Heart left ventricle (tissue), 16 donors: Measurements from ENCODE around the gene TMEM250. TPM values are rescaled to one million over a fixed set of nuclear protein-coding genes. Genes with fewer than 3 reads are reported as not detected.

ENCODE experiments used
- ATAC-seq, 4 donors: fragments of 200-7000 bp; cut with Tn5 transposase; one replicate each; pipeline ENCODE4 v1.9.1; 2020 to 2022; ENCODE audit warnings: moderate library complexity in 4 of 4, mild to moderate bottlenecking in 3 of 4, moderate number of reproducible peaks in 1 of 4
- DNase-seq, 5 donors: peaks; one replicate each; pipeline ENCODE4 v3.0.0-alpha.2; 2020
- H3K27ac ChIP-seq, 12 donors: fragments of 200-600 bp; sonication (generic) in 4 of 12; one replicate each; pipeline versions ENCODE4 v1.5.0 to v1.8.0; 2016 to 2022; ENCODE audit warnings: mild to moderate bottlenecking in 2 of 12
- H3K27me3 ChIP-seq, 9 donors: fragments of 200-600 bp; sonication (generic) in 2 of 9; one replicate each; pipeline versions ENCODE4 v1.5.1 to v1.8.0; 2016 to 2022; ENCODE audit warnings: mild to moderate bottlenecking in 3 of 9
- H3K36me3 ChIP-seq, 9 donors: fragments of 200-600 bp; sonication (generic) in 2 of 9; one replicate each; pipeline versions ENCODE4 v1.5.0 to v1.8.0; 2018 to 2022; ENCODE audit warnings: mild to moderate bottlenecking in 2 of 9
- H3K4me1 ChIP-seq, 12 donors: fragments of 200-600 bp; sonication (generic) in 4 of 12; one replicate each; pipeline versions ENCODE4 v1.5.0 to v1.8.0; 2016 to 2022; ENCODE audit warnings: mild to moderate bottlenecking in 3 of 12
- H3K4me3 ChIP-seq, 12 donors: fragments of 200-600 bp; sonication (generic) in 4 of 12; one replicate each; pipeline versions ENCODE4 v1.5.0 to v1.8.0; 2017 to 2022; ENCODE audit warnings: mild to moderate bottlenecking in 9 of 12, moderate library complexity in 4 of 12
- H3K9me3 ChIP-seq, 12 donors: fragments of 200-600 bp; sonication (generic) in 4 of 12; one replicate each; pipeline versions ENCODE4 v1.5.0 to v1.8.0; 2016 to 2022; ENCODE audit warnings: mild to moderate bottlenecking in 1 of 12
- POLR2A ChIP-seq, 2 donors: fragments of 450-650 bp; IDR thresholded peaks; one replicate each; pipeline ENCODE4 v1.6.1; 2017; ENCODE audit warnings: antibody characterized with exemption in 2 of 2, mild to moderate bottlenecking in 2 of 2, moderate library complexity in 2 of 2
- WGBS, 4 donors: extraction: QIAGEN DNeasy Blood & Tissue Kit in 2 of 4; methylation state at CpG; one replicate each; pipeline versions ENCODE4 v1.1.5 to v1.1.7; 2013 to 2018; 5-methylcytosine and 5-hydroxymethylcytosine counted together
- intact Hi-C, 10 donors: fragments of 100-400 bp; cut with DNase I; formaldehyde crosslinking; loops; one replicate each; pipeline versions ENCODE4 v1.11.1 to v1.14.2; 2022
- polyA plus RNA-seq, 2 donors: library from polyadenylated mRNA; stranded (reverse); fragments of 200-250 nt; gene quantifications; one replicate each; pipeline ENCODE4 v1.2.3, GENCODE V29; 2013
- total RNA-seq, 9 donors: library from RNA; depleted of rRNA in 2 of 9; stranded (reverse); fragments of >200 nt in 2 of 9; fragmentation: NEBNext Ultra II Directional in 3 of 9; extraction: Animal tissue kit (Norgen Biotek cat#: 25700) in 3 of 9; gene quantifications; one replicate each; pipeline versions ENCODE4 v1.1.0 to v1.2.4, GENCODE V29; 2016 to 2023
- TF ChIP-seq, protein P1 (sequence below), 12 donors: fragments of 200-600 bp; sonication (generic) in 4 of 12; IDR thresholded peaks; one replicate each; pipeline versions ENCODE4 v1.5.0 to v1.8.0; 2018 to 2022; ENCODE audit warnings: antibody characterized with exemption in 12 of 12, mild to moderate bottlenecking in 5 of 12
- donor health status: ischemic (EF 13 %, LVEDD 7.1; RV severe dilation, severe dysfunction).
- donor health status: healthy with polysubstance abuse.
- donor health status: DM: no; HTN: yes; CAD: no.
- donor health status: DM: no; HTN: no; CAD: no.
- donor health status: ischemic (EF 25% LVEDD 6.9; RV normal size, moderate dysfunction).
- donor health status: ischemic (EF 25% LVEDD 5.7; RV mildly dilated, moderate dysfunction).
- donor health status: healthy.
- donor health status: DM: yes; HTN: yes; CAD: no.
- donor health status: ischemic (EF 35%, LVEDD 5.7; RV mildly dilated, moderate dysfunction).
- donor health status: nonischemic (EF 11% LVEDD 7.7; RV severe dilation, severe dysfunction).
- donor health status: DM: yes; HTN: yes; CAD: no.
- donor health status: PGD.
- donor health status: ischemic (EF 29% LVEDD 5.4; RV normal size, mild dysfunction).
- donor health status: nonischemic (EF 23%, LVEDD 6.1; RV moderate dilation, normal function).

Gene TMEM250
- total and polyA plus RNA-seq, 11 donors, result 11.6 to 37.0 (median 19.9) TPM

DNA sequence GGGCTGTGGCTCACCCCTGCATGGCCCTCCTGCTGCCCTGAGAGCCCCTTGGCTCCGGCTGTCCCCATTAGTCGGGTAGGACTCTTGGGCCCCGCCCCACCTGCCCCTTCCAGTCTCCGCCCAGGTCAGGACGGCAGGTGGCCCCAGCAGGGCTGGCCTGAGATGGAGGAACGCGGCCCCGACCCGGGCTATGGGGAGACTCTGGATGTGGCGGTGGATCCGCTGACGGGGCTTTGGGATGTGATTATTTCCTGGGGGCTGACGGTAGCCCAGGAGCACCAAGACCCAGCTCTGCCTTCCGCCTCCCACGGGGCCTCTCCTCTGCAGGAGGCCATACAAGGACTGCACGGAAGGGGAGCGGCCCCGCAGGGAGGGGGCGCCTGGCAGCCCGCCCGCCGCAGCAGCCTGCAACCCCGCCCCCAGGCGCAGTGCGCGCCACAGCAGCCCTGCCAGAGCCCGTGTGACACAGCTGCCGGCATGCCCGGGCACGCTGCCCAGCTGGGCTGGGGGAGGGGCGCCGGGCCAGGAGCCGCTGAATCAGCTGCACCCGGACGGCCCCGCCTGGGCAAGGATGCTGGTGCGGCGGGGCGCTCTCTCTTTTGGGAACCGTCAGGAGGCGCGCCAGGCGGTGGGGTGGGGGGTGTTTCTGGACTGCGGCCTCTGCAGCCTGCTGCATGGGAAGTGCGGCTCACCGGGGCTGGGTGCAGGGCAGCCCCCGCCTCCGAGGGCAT is 9.2 kb downstream of the TMEM250 start:
- peak; percentile 91 to 97 (median 95) for DNase-seq
- Histone ChIP-seq H3K27ac (peak overlapping the region in 11 of 12 donors; percentile 73 to 92 (median 81)), H3K4me3 (peak overlapping the region in 11 of 12 donors; percentile 9 to 59 (median 41)), H3K9me3 (no peaks in the 10 kb centered on the region), H3K27me3 (no peaks in the 10 kb centered on the region), H3K36me3 (peaks cover 0 to 4% (median 0%) of the 10 kb centered on the region in 9 donors), H3K4me1 (peaks cover 20 to 68% (median 62%) of the 10 kb centered on the region in 12 donors)
- peak in 1 of 2 donors; percentile 38 for TF ChIP-seq POLR2A (IDR thresholded peaks at IDR 0.05)
- TF ChIP-seq, protein P1, sequence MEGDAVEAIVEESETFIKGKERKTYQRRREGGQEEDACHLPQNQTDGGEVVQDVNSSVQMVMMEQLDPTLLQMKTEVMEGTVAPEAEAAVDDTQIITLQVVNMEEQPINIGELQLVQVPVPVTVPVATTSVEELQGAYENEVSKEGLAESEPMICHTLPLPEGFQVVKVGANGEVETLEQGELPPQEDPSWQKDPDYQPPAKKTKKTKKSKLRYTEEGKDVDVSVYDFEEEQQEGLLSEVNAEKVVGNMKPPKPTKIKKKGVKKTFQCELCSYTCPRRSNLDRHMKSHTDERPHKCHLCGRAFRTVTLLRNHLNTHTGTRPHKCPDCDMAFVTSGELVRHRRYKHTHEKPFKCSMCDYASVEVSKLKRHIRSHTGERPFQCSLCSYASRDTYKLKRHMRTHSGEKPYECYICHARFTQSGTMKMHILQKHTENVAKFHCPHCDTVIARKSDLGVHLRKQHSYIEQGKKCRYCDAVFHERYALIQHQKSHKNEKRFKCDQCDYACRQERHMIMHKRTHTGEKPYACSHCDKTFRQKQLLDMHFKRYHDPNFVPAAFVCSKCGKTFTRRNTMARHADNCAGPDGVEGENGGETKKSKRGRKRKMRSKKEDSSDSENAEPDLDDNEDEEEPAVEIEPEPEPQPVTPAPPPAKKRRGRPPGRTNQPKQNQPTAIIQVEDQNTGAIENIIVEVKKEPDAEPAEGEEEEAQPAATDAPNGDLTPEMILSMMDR (IDR thresholded peaks at IDR 0.05), result peak in 3 of 12 donors; percentile 6 to 17 (median 10)
- 0 to 1% (median 1%) methylated on average over 4 to 48 of the region's 48 CpGs for WGBS, 4 donors
- peak; percentile 88 to 95 (median 90) for ATAC-seq
- intact Hi-C loops, result loop anchor here in 1 of 10 donors (5.0 kb wide), 1 partner anchor 97 kb away; no protein-coding TSS in a partner anchor

DNA sequence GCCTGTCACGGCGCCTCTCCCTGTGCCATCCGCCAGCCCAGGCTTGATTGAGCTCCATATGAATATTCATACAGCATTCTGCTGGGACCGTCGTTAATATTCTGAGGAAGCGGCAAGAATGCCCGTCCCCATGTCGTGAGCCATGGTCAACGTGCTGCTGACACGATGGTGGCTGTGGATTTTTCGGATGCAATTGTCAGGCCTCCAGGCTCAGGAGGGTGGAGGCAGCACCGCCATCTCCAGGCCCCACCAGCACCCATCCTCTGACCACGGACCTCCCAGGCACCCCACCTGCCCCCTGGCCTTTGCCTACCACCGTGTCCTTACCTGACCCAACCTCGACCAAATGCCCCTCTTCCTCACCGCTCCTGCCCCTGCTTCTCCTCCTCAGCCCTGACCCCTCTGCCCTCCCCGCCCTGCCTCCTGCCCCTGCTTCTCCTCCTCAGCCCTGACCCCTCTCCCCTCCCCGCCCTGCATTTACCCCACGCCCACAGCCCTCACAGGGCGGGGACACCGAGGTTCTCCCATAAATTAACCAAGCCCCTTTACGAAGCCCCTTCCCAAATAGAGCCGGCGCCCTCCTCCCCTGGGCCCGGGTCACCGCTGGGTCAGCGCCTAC is 9.9 kb downstream of the TMEM250 start:
- H3K27me3 ChIP-seq, result no peaks in the 10 kb centered on the region
- ATAC-seq (no peak), DNase-seq (no peak)
- intact Hi-C loops, result loop anchor here in 1 of 10 donors (5.0 kb wide), 1 partner anchor 96 kb away; no protein-coding TSS in a partner anchor
- H3K9me3 ChIP-seq, result no peaks in the 10 kb centered on the region
- H3K27ac ChIP-seq, result peak overlapping the region in 11 of 12 donors; percentile 73 to 92 (median 81)
- peaks cover 20 to 71% (median 66%) of the 10 kb centered on the region in 12 donors for H3K4me1 ChIP-seq
- peak overlapping the region in 11 of 12 donors; percentile 9 to 59 (median 41) for H3K4me3 ChIP-seq
- 76 to 84% (median 82%) methylated on average over 22 to 27 of the region's 27 CpGs for WGBS, 4 donors
- H3K36me3 ChIP-seq, result no peaks in the 10 kb centered on the region
- TF ChIP-seq, protein P1 (IDR thresholded peaks at IDR 0.05), result no peak
- TF ChIP-seq POLR2A (IDR thresholded peaks at IDR 0.05), result no peak

DNA sequence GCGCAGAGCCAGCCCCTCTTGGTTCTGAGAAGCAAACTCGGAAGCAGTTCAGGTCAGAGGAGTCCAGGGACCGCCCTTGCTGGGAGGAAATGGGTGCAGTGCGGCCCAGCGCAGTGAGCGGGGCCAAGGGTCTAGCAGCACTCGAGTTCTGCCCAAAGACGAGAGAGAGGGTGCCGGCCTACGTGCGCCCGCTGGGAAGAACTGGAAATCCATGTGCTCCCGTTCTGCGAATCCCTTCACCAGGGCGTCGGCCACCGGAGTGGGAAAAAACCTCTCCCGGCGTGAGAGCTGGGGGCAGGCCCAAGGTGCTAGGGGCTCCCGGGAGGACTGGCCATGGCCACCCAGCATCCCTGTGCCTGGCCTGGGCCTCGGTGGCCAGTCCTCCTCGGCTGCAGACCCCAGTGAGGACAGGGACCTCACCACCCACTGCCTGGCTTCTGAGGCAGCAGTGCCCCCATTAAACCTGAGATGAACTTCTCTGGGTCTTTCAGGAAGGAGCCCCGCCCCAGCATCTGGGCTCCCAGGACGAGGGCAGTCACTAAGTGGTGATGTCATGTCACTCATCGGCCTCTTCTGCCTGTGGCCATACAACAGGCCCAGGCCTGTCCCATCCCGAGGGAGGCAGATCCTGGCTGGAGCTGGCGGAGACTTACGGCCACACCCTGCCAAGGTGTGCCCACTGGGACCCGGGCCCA is 10.6 kb downstream of the TMEM250 start:
- TF ChIP-seq, protein P1 (IDR thresholded peaks at IDR 0.05), result no peak
- TF ChIP-seq POLR2A (IDR thresholded peaks at IDR 0.05), result no peak
- Histone ChIP-seq H3K27ac (peak overlapping the region in 5 of 12 donors; percentile 15 to 90 (median 79)), H3K36me3 (no peaks in the 10 kb centered on the region), H3K4me1 (peaks cover 20 to 72% (median 66%) of the 10 kb centered on the region in 12 donors), H3K9me3 (no peaks in the 10 kb centered on the region), H3K27me3 (no peaks in the 10 kb centered on the region), H3K4me3 (no peak overlapping the region)
- WGBS, 4 donors, result 71 to 78% (median 74%) methylated on average over 19 to 29 of the region's 29 CpGs
- DNase-seq (no peak), ATAC-seq (no peak)
- intact Hi-C loops, result loop anchor here in 1 of 10 donors (5.0 kb wide), 1 partner anchor 96 kb away; no protein-coding TSS in a partner anchor
